Parathyroid adenoma (tissue), 2 donors: ENCODE data around the gene RNF144B.

ENCODE experiments used
- H2AFZ ChIP-seq: fragments of 300-600 bp; sonication (generic); one replicate; pipeline ENCODE4 v1.7.0; 2017; ENCODE audit warnings: antibody characterized with exemption, mild to moderate bottlenecking
- H3K27ac ChIP-seq: fragments of 300-600 bp; sonication (generic); one replicate; pipeline ENCODE4 v1.7.0; 2017
- H3K27me3 ChIP-seq: fragments of 300-600 bp; sonication (generic); one replicate; pipeline ENCODE4 v1.7.0; 2017; ENCODE audit warnings: low read length; ENCODE audit not compliant: control insufficient read depth, insufficient read depth
- H3K36me3 ChIP-seq: fragments of 300-600 bp; sonication (generic); one replicate; pipeline ENCODE4 v1.7.0; 2017; ENCODE audit warnings: low read length; ENCODE audit not compliant: control insufficient read depth, insufficient read depth
- H3K4me1 ChIP-seq: fragments of 300-600 bp; sonication (generic); one replicate; pipeline ENCODE4 v1.7.0; 2017; ENCODE audit warnings: control low read depth
- H3K4me2 ChIP-seq: fragments of 300-600 bp; sonication (generic); one replicate; pipeline ENCODE4 v1.7.0; 2017; ENCODE audit warnings: low read length
- H3K4me3 ChIP-seq: fragments of 300-600 bp; sonication (generic); one replicate; pipeline ENCODE4 v1.7.0; 2017; ENCODE audit warnings: low read depth, low read length
- H3K79me2 ChIP-seq: fragments of 300-600 bp; sonication (generic); one replicate; pipeline ENCODE4 v1.7.0; 2017; ENCODE audit warnings: control low read depth
- H3K9ac ChIP-seq: fragments of 300-600 bp; sonication (generic); one replicate; pipeline ENCODE4 v1.7.0; 2017; ENCODE audit warnings: mild to moderate bottlenecking
- H3K9me3 ChIP-seq: fragments of 300-600 bp; sonication (generic); one replicate; pipeline ENCODE4 v1.7.0; 2017; ENCODE audit warnings: low read length; ENCODE audit not compliant: control insufficient read depth
- TF ChIP-seq, protein P1 (sequence below): fragments of 300-600 bp; sonication (generic); IDR thresholded peaks from one replicate; pipeline ENCODE4 v1.7.0; 2017; ENCODE audit warnings: antibody characterized with exemption, mild to moderate bottlenecking
- donor health status: primary hyperparathyroidism.

RNF144B gene

DNA sequence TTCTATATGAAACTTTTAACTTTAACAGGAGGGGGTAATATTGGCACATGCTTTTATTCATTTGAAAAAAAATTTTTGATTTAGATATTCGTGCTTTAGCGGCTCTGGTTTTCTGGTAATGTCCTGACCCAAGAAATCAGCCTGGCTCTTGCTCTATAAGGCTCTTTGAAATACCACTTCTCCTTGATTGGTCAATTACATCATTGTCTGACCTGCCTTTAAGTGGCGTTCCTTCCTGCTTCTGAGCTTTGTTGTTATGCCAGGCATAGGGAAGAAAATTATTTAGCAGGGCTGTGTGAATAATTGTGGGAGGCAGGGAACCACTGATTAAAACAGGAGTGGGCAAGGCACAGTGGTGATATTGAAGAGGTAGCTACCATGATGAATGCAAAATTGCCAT, 3.9 kb downstream of the RNF144B start:
- Histone ChIP-seq H2AFZ (no peak overlapping the region), H3K4me2 (no peak overlapping the region), H3K4me1 (peaks cover 4% of the 10 kb centered on the region), H3K79me2 (no peaks in the 10 kb centered on the region), H3K4me3 (no peak overlapping the region), H3K27ac (no peak overlapping the region), H3K36me3 (no peaks in the 10 kb centered on the region), H3K9me3 (no peaks in the 10 kb centered on the region), H3K27me3 (no peaks in the 10 kb centered on the region), H3K9ac (no peak overlapping the region)
- TF ChIP-seq, protein P1, sequence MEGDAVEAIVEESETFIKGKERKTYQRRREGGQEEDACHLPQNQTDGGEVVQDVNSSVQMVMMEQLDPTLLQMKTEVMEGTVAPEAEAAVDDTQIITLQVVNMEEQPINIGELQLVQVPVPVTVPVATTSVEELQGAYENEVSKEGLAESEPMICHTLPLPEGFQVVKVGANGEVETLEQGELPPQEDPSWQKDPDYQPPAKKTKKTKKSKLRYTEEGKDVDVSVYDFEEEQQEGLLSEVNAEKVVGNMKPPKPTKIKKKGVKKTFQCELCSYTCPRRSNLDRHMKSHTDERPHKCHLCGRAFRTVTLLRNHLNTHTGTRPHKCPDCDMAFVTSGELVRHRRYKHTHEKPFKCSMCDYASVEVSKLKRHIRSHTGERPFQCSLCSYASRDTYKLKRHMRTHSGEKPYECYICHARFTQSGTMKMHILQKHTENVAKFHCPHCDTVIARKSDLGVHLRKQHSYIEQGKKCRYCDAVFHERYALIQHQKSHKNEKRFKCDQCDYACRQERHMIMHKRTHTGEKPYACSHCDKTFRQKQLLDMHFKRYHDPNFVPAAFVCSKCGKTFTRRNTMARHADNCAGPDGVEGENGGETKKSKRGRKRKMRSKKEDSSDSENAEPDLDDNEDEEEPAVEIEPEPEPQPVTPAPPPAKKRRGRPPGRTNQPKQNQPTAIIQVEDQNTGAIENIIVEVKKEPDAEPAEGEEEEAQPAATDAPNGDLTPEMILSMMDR, result no peak

GRCh38 chr6:18392346-18392877, 5.3 kb downstream of the RNF144B start:
- Histone ChIP-seq H3K4me3 (no peak overlapping the region), H3K9ac (no peak overlapping the region), H3K4me1 (peaks cover 4% of the 10 kb centered on the region), H3K27ac (no peak overlapping the region), H3K9me3 (no peaks in the 10 kb centered on the region), H3K79me2 (no peaks in the 10 kb centered on the region), H3K4me2 (no peak overlapping the region), H3K36me3 (no peaks in the 10 kb centered on the region), H3K27me3 (no peaks in the 10 kb centered on the region), H2AFZ (no peak overlapping the region)
- TF ChIP-seq, protein P1, result no peak

DNA sequence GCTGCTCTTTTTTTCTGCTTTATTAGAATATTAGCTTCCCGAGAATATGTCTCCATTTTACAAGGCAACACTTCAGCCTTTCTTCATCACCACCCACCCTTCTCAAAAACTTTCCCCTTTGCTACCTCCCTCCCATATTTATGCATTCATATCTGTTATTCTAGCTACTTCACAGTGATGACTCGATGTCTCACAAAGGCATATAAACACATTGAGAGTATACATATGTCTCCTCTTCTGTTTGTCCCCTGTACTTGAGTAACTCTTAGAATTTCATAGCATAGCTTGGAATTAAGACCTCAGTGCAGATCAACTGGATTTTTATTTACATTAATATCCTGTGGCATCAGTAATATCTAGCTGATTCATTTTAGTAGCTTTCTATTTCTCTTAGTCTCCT, 6.5 kb downstream of the RNF144B start:
- Histone ChIP-seq H3K36me3 (no peaks in the 10 kb centered on the region), H2AFZ (no peak overlapping the region), H3K4me2 (no peak overlapping the region), H3K4me1 (no peaks in the 10 kb centered on the region), H3K9me3 (no peaks in the 10 kb centered on the region), H3K9ac (no peak overlapping the region), H3K27ac (no peak overlapping the region), H3K27me3 (no peaks in the 10 kb centered on the region), H3K4me3 (no peak overlapping the region), H3K79me2 (no peaks in the 10 kb centered on the region)
- TF ChIP-seq, protein P1, result no peak

GRCh38 chr6:18395177-18395855, 8.2 kb downstream of the RNF144B start:
- H3K27ac ChIP-seq, result no peak overlapping the region
- TF ChIP-seq, protein P1, result no peak
- no peaks in the 10 kb centered on the region for H3K79me2 ChIP-seq
- no peaks in the 10 kb centered on the region for H3K4me1 ChIP-seq
- no peaks in the 10 kb centered on the region for H3K9me3 ChIP-seq
- H3K27me3 ChIP-seq, result no peaks in the 10 kb centered on the region
- no peak overlapping the region for H3K4me3 ChIP-seq
- H3K4me2 ChIP-seq, result no peak overlapping the region
- H3K36me3 ChIP-seq, result no peaks in the 10 kb centered on the region
- H2AFZ ChIP-seq, result no peak overlapping the region
- no peak overlapping the region for H3K9ac ChIP-seq

DNA sequence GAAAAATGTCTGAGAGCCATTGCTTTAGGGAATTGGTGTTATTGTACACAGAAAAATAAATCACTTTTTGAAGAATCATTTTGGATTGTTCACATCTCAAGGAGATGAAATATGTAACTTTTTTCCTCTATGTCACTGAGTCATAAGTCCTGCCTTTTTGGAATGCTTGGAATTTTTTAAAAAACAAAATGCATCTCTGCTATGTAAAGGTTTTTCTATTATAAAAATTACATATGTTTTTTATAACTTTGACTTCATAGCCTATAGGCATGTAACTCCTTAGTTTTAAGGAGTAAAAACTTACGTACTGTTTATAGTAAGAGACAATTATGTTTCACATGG, 8.7 kb downstream of the RNF144B start:
- no peaks in the 10 kb centered on the region for H3K36me3 ChIP-seq
- no peaks in the 10 kb centered on the region for H3K4me1 ChIP-seq
- no peak overlapping the region for H3K9ac ChIP-seq
- H3K79me2 ChIP-seq, result no peaks in the 10 kb centered on the region
- TF ChIP-seq, protein P1, result no peak
- no peak overlapping the region for H3K27ac ChIP-seq
- no peak overlapping the region for H2AFZ ChIP-seq
- no peaks in the 10 kb centered on the region for H3K27me3 ChIP-seq
- H3K9me3 ChIP-seq, result no peaks in the 10 kb centered on the region
- H3K4me3 ChIP-seq, result no peak overlapping the region
- no peak overlapping the region for H3K4me2 ChIP-seq
